WI38 (cell line): ENCODE data around the gene LURAP1L.

Experiments
- H3K4me3 ChIP-seq: 2 replicates; pipeline ENCODE4 v1.5.1; 2011; ENCODE audit warnings: low read depth, mild to moderate bottlenecking, control low read depth, low read length
- TF ChIP-seq, protein P1 (sequence below): IDR thresholded peaks from 2 replicates; pipeline ENCODE4 v1.5.1; 2012; ENCODE audit warnings: low read depth, mild to moderate bottlenecking, control low read depth, low read length

LURAP1L gene

DNA sequence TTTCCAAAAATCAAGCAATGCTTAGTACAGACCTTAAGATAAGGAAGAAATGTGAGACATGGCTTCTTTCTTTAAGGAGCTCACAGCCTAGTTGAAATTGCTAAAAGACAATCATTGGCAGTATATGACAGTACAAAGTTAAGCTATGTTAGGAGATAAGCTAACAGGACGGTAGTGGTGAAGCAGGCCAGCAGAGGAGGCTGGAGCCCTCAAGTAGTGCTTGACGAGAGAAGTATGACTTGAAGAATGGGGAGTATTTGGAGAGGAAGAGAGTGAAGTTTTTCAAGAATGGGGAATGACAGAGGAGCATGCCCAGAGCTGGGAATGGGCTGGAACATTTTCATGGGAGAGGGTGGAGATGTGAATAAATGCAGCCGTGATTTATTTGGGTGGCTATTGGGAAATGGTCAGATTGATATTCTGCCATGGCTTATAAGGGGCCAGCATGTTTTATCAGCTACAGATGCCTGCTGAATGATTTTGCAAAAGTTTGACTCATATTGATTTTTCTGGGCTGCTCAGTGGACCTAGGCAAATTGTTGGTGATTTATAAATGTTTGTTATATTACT is 43.7 kb downstream of the LURAP1L start:
- TF ChIP-seq, protein P1, sequence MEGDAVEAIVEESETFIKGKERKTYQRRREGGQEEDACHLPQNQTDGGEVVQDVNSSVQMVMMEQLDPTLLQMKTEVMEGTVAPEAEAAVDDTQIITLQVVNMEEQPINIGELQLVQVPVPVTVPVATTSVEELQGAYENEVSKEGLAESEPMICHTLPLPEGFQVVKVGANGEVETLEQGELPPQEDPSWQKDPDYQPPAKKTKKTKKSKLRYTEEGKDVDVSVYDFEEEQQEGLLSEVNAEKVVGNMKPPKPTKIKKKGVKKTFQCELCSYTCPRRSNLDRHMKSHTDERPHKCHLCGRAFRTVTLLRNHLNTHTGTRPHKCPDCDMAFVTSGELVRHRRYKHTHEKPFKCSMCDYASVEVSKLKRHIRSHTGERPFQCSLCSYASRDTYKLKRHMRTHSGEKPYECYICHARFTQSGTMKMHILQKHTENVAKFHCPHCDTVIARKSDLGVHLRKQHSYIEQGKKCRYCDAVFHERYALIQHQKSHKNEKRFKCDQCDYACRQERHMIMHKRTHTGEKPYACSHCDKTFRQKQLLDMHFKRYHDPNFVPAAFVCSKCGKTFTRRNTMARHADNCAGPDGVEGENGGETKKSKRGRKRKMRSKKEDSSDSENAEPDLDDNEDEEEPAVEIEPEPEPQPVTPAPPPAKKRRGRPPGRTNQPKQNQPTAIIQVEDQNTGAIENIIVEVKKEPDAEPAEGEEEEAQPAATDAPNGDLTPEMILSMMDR: no peak
- H3K4me3 ChIP-seq: no peak overlapping the region

DNA sequence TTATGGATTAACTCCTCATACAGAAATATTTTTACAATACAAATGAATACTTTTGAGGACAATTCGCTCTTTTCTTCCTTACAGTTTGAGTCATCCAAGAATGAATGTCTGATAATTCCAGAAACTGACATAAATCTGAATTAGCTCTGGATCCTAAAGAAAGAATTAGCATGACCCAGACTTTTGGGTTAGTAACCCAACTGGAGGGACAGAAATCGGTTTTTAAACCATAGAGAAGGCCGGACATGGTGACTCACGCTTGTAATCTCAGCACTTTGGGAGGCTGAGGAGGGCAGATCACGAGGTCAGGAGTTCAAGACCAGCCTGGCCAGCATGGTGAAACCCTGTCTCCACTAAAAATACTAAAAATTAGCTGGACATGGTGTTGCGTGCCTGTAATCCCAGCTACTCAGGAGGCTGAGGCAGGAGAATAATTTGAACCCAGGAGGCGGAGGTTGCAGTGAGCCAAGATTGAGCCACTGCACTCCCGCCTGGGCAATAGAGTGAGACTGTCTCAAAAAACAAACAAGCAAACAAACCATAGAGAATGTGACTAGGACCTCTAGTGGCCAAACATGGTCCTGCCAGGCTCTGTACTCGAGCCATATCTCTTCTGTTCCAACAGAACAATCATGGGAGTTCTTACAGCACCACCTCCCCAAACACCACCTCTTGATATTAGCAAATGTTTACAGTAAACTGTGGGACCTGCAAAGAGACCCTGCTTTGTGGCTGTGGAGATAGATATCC is 44.8 kb downstream of the LURAP1L start:
- no peak overlapping the region for H3K4me3 ChIP-seq
- TF ChIP-seq, protein P1: peak; percentile 20; the same call in 1 of the 2 replicates

DNA sequence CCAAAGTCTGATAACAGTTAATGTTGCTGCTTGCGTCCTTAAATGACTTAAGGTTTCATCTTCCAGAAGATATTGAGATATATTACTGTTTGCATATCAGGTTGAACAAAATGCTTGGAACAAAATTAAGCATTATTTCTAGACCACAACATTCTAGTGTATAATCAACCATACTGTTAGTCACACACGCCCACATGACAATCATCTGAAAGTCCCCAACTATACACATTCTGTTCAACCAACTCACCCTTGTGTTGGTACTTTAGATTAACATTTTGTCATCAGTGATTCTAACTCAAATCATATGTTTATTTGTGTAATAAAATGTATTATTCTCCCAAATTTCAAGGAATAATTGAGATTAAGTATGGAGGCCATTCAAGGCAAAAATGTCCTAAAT is 47.3 kb downstream of the LURAP1L start:
- H3K4me3 ChIP-seq: no peak overlapping the region
- TF ChIP-seq, protein P1: no peak

DNA sequence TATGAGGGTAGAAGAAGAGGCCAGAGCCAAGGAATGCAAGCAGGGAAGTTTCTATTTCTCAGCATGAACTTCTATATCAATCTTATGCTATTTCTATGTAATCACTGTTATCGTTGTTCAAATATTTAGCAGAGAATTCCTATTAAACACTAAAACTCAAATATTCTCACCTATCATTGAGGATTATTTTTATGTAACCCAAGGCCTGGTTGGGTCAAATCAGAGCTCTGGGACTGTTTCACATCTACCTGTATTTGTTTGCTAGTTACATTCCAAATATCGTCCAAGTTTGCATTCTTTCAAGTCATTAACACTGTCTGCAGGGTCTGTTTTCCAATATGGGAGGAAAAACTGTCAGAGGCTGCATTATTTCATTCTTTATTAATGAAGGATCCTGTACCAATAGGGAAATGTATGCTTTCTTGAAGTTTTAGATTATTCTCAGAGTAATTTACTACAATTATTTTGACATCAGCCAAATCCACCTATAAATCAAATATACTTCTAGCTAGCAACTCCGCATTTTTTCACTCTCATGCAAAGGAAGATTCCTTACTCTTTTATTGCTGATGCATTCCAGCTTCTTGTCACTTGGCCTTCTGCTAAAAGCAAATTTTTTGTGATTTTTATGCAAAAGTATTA is 52.2 kb downstream of the LURAP1L start:
- TF ChIP-seq, protein P1: no peak
- H3K4me3 ChIP-seq: no peak overlapping the region

DNA sequence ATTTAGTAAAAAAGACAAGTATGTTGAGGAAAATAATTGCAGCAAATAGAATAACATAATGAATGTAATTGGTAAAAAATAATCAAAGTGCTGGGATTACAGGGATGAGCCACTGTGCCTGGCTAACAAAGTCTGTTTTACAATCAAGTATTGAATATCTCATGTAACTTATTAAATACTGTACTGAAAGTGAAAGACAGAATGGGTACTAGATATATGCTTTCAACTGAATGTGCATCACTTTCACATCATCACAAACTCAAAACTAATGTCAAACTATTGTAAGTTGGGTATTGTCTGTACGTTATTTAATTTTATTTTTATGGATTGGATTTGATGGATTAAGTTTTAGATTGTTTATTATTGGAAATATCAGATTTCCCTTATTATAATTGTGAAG is 58.9 kb downstream of the LURAP1L start:
- TF ChIP-seq, protein P1: no peak

DNA sequence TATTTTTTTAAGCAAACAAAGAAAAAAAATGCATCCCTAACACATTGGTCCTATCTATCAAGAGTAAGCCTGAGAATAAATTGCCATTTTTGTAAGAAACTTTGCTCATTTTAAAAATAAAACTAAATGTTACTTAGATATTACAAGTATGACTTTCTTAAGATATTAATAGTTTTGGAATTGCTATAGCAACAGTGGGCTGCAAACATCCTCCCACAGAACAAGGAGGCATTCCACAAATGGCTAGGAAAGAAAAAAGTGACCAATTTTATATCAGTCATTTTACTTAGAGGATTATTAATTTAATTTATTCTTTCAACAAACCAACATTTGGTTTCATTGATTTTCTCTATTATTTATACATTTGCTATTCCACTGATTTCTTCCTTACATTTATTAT is 63.7 kb downstream of the LURAP1L start:
- TF ChIP-seq, protein P1: no peak
- H3K4me3 ChIP-seq: no peak overlapping the region

More for the DNA sequence above, 58.9 kb downstream of the LURAP1L start:
- H3K4me3 ChIP-seq: no peak overlapping the region

DNA sequence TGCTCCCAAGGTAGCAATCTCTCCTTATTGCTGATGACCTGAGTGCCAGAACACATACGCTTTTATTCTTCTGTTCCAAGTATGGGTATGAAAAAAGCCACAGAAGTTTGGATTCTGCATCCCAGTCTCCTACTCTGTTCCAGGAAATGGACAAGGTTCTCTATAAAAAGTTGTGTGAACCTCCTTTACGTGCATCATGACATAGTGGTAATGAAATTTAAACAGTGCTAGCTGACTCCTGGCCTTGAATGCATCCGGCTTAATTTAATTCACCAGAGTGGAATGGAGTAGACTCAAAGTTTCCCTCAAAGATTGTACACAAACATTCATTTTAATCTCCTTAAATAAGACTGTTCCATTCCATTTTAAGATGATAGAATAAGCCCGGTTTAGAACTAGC is 68.9 kb downstream of the LURAP1L start:
- H3K4me3 ChIP-seq: no peak overlapping the region
- TF ChIP-seq, protein P1: no peak
